SK-N-SH (cell line): ENCODE results near the gene PTPRS. TPM values are rescaled to one million over a fixed set of nuclear protein-coding genes. Genes with fewer than 3 reads are reported as not detected.

Source experiments
- CTCF ChIA-PET: fragments of 300-600, 350-600 bp; formaldehyde crosslinking; extraction: SDS; loops from one replicate; lab custom pipeline; 2021; lab: Yijun Ruan, JAX
- POLR2A ChIA-PET: fragments of 350-600 bp; sonication (Branson Sonifier 250); formaldehyde crosslinking; extraction: SDS; loops from one replicate; lab custom pipeline; 2020; ENCODE audit warnings: antibody characterized with exemption, inconsistent platforms; lab: Yijun Ruan, JAX
- DNase-seq: peaks from one replicate; pipeline ENCODE4 v3.0.0; 2012
- H2AFZ ChIP-seq: fragments of 200-600 bp; sonication (generic); 2 replicates; pipeline ENCODE4 v1.8.1; 2016; ENCODE audit warnings: antibody characterized with exemption, mild to moderate bottlenecking, low read depth
- H3F3A ChIP-seq: fragments of 200-600 bp; sonication (generic); replicated peaks from 2 replicates; pipeline ENCODE3; 2016; ENCODE audit warnings: antibody characterized with exemption, mild to moderate bottlenecking; ENCODE audit not compliant: insufficient read depth
- H3K27ac ChIP-seq, 2 experiments: fragments of 200-500 bp in 1 of 2; fragments of 200-600 bp in 1 of 2; sonication (Bioruptor generic) in 1 of 2; sonication (generic), shearing (Covaris generic) in 1 of 2; 2 replicates each; pipeline versions ENCODE4 v1.5.1 to v1.6.1; 2014 to 2016; ENCODE audit warnings: low read depth in 2 of 2, inconsistent platforms in 1 of 2, low read length in 1 of 2, mild to moderate bottlenecking in 1 of 2, mixed read lengths in 1 of 2
- H3K27me3 ChIP-seq: fragments of 200-600 bp; sonication (generic), shearing (Covaris generic); 2 replicates; pipeline ENCODE4 v1.6.1; 2016; ENCODE audit warnings: mixed run types; ENCODE audit not compliant: insufficient read depth
- H3K36me3 ChIP-seq, 2 experiments: fragments of 200-500 bp in 1 of 2; fragments of 200-600 bp in 1 of 2; sonication (Bioruptor generic) in 1 of 2; sonication (generic) in 1 of 2; replicated peaks in 1 of 2; 2 replicates each; pipeline versions ENCODE3 to v1.5.1; 2014 to 2016; ENCODE audit warnings: low read length in 1 of 2, mild to moderate bottlenecking in 1 of 2; ENCODE audit not compliant: insufficient read depth in 2 of 2, control insufficient read depth in 1 of 2
- H3K4me1 ChIP-seq, 2 experiments: fragments of 200-500 bp in 1 of 2; fragments of 200-600 bp in 1 of 2; sonication (Bioruptor generic) in 1 of 2; sonication (generic), shearing (Covaris generic) in 1 of 2; 2 replicates each; pipeline versions ENCODE4 v1.5.1 to v1.6.1; 2014 to 2016; ENCODE audit warnings: low read depth in 1 of 2, low read length in 1 of 2, mixed run types in 1 of 2; ENCODE audit not compliant: insufficient read depth in 2 of 2, control insufficient read depth in 1 of 2
- H3K4me2 ChIP-seq: fragments of 200-600 bp; sonication (generic), shearing (Covaris generic); 2 replicates; pipeline ENCODE4 v1.6.1; 2017; ENCODE audit warnings: mixed run types
- H3K4me3 ChIP-seq, 2 experiments: fragments of 200-500 bp in 1 of 2; fragments of 200-600 bp in 1 of 2; sonication (Bioruptor generic) in 1 of 2; sonication (generic), shearing (Covaris generic) in 1 of 2; 2 replicates each; pipeline versions ENCODE4 v1.5.1 to v1.8.1; 2014 to 2016; ENCODE audit warnings: low read depth in 2 of 2, inconsistent platforms in 1 of 2, low read length in 1 of 2, mild to moderate bottlenecking in 1 of 2, mixed read lengths in 1 of 2, moderate library complexity in 1 of 2
- H3K79me2 ChIP-seq: fragments of 200-600 bp; sonication (generic); 2 replicates; pipeline ENCODE4 v1.8.1; 2017; ENCODE audit warnings: mild to moderate bottlenecking; ENCODE audit not compliant: insufficient read depth
- H3K9ac ChIP-seq: fragments of 200-600 bp; sonication (generic); 2 replicates; pipeline ENCODE4 v1.6.1; 2017; ENCODE audit warnings: mixed run types
- H3K9me2 ChIP-seq: fragments of 200-600 bp; sonication (generic); 2 replicates; pipeline ENCODE4 v1.6.1; 2017; ENCODE audit warnings: mixed run types
- H3K9me3 ChIP-seq: fragments of 200-600 bp; sonication (generic); 2 replicates; pipeline ENCODE4 v1.6.1; 2017; ENCODE audit warnings: mixed run types, mild to moderate bottlenecking, moderate library complexity
- H4K20me1 ChIP-seq: fragments of 200-600 bp; sonication (generic); 2 replicates; pipeline ENCODE4 v1.6.1; 2017; ENCODE audit warnings: mild to moderate bottlenecking, mixed run types; ENCODE audit not compliant: insufficient read depth
- CHD2 ChIP-seq: fragments of 150-350 bp; IDR thresholded peaks from 2 replicates; pipeline ENCODE4 v1.6.1; 2018; ENCODE audit warnings: low read length; ENCODE audit not compliant: partially characterized antibody
- ELF1 ChIP-seq: IDR thresholded peaks from 2 replicates; pipeline ENCODE4 v1.4.0; 2012
- EZH2phosphoT487 ChIP-seq: fragments of 200-600 bp; sonication (generic); IDR thresholded peaks from 2 replicates; pipeline ENCODE4 v1.6.1; 2017; ENCODE audit warnings: low read depth, mixed run types, mild to moderate bottlenecking, antibody characterized with exemption, moderate library complexity, borderline replicate concordance
- FOXM1 ChIP-seq: IDR thresholded peaks from 2 replicates; pipeline ENCODE4 v1.4.0; 2012; ENCODE audit warnings: low read depth, mild to moderate bottlenecking
- GABPA ChIP-seq: IDR thresholded peaks from 2 replicates; pipeline ENCODE4 v1.4.0; 2012; ENCODE audit warnings: low read depth, mild to moderate bottlenecking
- GATA2 ChIP-seq: sonication (generic); formaldehyde crosslinking; IDR thresholded peaks from 2 replicates; pipeline ENCODE4 v1.5.0; 2020; ENCODE audit warnings: mild to moderate bottlenecking, missing genetic modification reagents
- JUND ChIP-seq: IDR thresholded peaks from 2 replicates; pipeline ENCODE4 v1.4.0; 2012
- MEF2A ChIP-seq: IDR thresholded peaks from 2 replicates; pipeline ENCODE4 v1.4.0; 2012; ENCODE audit warnings: low read depth, borderline replicate concordance
- MXI1 ChIP-seq: IDR thresholded peaks from 2 replicates; pipeline ENCODE4 v1.6.1; 2012; ENCODE audit warnings: mild to moderate bottlenecking, low read depth, low read length, improper control_type of control experiment
- NFIC ChIP-seq: IDR thresholded peaks from 2 replicates; pipeline ENCODE4 v1.4.0; 2012; ENCODE audit warnings: borderline replicate concordance
- NRF1 ChIP-seq: IDR thresholded peaks from 2 replicates; pipeline ENCODE4 v1.6.1; 2012; ENCODE audit warnings: low read depth, mild to moderate bottlenecking, low read length
- POLR2AphosphoS5 ChIP-seq: IDR thresholded peaks from 2 replicates; pipeline ENCODE4 v1.6.1; 2012; ENCODE audit warnings: low read depth, low read length
- RAD21 ChIP-seq: IDR thresholded peaks from 2 replicates; pipeline ENCODE4 v1.6.1; 2012; ENCODE audit warnings: mild to moderate bottlenecking, low read length
- RFX5 ChIP-seq: IDR thresholded peaks from 2 replicates; pipeline ENCODE4 v1.6.1; 2012; ENCODE audit warnings: mild to moderate bottlenecking, improper control_type of control experiment, low read length
- SIN3A ChIP-seq: IDR thresholded peaks from 2 replicates; pipeline ENCODE4 v1.6.1; 2012; ENCODE audit warnings: low read depth, mild to moderate bottlenecking, low read length, moderate library complexity, borderline replicate concordance
- TCF12 ChIP-seq: IDR thresholded peaks from 2 replicates; pipeline ENCODE4 v1.4.0; 2012
- TEAD4 ChIP-seq: IDR thresholded peaks from 2 replicates; pipeline ENCODE4 v1.4.0; 2012; ENCODE audit warnings: mild to moderate bottlenecking, borderline replicate concordance; ENCODE audit not compliant: insufficient read depth
- YY1 ChIP-seq: IDR thresholded peaks from 2 replicates; pipeline ENCODE4 v1.4.0; 2012; ENCODE audit warnings: low read depth, mild to moderate bottlenecking
- WGBS: methylation state at CpG from one replicate; pipeline ENCODE4 v1.1.6; 2017; ENCODE audit warnings: low lambda C conversion rate; 5-methylcytosine and 5-hydroxymethylcytosine counted together
- polyA plus RNA-seq, 3 experiments: library from polyadenylated mRNA; depleted of rRNA; stranded (reverse); fragments of >200 nt; gene quantifications; 2 replicates each; pipeline ENCODE4 v1.2.3, GENCODE V29; 2012
- TF ChIP-seq, protein P1 (sequence below): IDR thresholded peaks from 2 replicates; pipeline ENCODE4 v1.4.0; 2012; ENCODE audit warnings: low read depth, borderline replicate concordance
- TF ChIP-seq, protein P2 (sequence below): fragments of 150-350 bp; IDR thresholded peaks from 2 replicates; pipeline ENCODE4 v1.6.1; 2017; ENCODE audit warnings: antibody characterized with exemption, low read length, low read depth, borderline replicate concordance
- TF ChIP-seq, protein P3 (sequence below): IDR thresholded peaks from 2 replicates; pipeline ENCODE4 v1.4.0; 2012; ENCODE audit warnings: low read depth, borderline replicate concordance

PTPRS gene
- polyA plus RNA-seq, 1 of the 3 experiments (the other 2 are of a cell fraction), result 91.0 TPM

DNA sequence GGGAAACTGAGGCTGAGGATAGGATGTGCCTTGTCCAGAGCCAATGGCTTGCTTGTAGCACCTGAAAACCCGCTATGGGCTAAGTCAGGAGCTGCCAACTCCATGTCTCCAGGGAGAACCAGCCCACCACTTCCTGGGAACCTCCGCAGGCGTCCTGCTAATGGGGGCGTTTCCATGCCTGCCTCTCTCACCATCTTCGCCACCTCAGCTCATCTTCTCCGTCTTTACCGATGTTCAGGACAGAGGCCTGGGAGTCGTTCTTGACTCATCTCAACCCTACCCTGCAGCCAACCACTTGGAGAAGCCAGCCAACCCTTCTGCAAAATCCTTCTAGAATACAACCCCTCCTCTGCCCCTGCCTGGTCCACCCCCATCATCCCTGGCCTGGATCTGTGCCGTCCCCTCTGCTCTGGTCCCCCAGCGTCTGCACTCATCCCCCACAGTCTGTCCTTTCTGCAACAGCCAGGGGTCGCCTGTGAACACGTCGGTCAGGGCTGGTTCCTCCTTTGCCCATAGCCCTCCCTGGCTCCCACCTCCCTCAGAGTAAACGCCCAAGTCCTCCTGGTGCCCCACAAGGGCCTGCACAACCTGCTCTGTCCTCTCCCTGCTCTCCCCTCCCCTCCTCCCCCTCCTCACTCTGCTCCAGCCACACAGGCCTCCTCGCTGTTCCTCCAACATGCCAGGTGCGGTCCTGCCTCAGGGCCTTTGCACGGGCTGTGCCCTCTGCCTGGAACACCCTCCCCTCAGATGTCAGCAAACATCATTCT lies 31.0 kb downstream of the PTPRS start:
- Histone ChIP-seq H3K9me3 (no peaks in the 10 kb centered on the region), H3K27me3 (no peaks in the 10 kb centered on the region), H3K4me2 (no peak overlapping the region), H2AFZ (no peak overlapping the region), H4K20me1 (peaks cover 14% of the 10 kb centered on the region), H3K36me3 (no peaks in the 10 kb centered on the region), H3K4me1 (peaks cover 0 to 20% of the 10 kb centered on the region in 2 experiments; a peak in 1 of 4 replicates), H3K27ac (peak overlapping the region in 1 of 2 experiments; percentile 95; a peak in 2 of 4 replicates), H3K9ac (no peak overlapping the region), H3K4me3 (no peak overlapping the region), H3F3A (no peaks in the 10 kb centered on the region), H3K79me2 (no peaks in the 10 kb centered on the region; the same call in 1 of the 2 replicates), H3K9me2 (no peaks in the 10 kb centered on the region)
- TF ChIP-seq, protein P1, sequence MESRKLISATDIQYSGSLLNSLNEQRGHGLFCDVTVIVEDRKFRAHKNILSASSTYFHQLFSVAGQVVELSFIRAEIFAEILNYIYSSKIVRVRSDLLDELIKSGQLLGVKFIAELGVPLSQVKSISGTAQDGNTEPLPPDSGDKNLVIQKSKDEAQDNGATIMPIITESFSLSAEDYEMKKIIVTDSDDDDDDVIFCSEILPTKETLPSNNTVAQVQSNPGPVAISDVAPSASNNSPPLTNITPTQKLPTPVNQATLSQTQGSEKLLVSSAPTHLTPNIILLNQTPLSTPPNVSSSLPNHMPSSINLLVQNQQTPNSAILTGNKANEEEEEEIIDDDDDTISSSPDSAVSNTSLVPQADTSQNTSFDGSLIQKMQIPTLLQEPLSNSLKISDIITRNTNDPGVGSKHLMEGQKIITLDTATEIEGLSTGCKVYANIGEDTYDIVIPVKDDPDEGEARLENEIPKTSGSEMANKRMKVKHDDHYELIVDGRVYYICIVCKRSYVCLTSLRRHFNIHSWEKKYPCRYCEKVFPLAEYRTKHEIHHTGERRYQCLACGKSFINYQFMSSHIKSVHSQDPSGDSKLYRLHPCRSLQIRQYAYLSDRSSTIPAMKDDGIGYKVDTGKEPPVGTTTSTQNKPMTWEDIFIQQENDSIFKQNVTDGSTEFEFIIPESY, result no peak
- TF ChIP-seq FOXM1, result no peak
- no peak for TF ChIP-seq SIN3A
- no peak for TF ChIP-seq POLR2AphosphoS5
- TF ChIP-seq NFIC, result no peak
- peak; percentile 25 for TF ChIP-seq RAD21
- no peak for TF ChIP-seq NRF1
- peak; percentile 65 for DNase-seq
- ChIA-PET CTCF (interaction anchor here (1.1 to 1.7 kb wide), 2 partner anchors 68 to 261 kb away, joined by 5 read pairs; no protein-coding TSS in a partner anchor), POLR2A (interaction anchor here (1.2 to 2.1 kb wide), 6 partner anchors 9 to 223 kb away, joined by 3 to 15 read pairs (median 6); partner anchors contain the start of gene PTPRS)
- WGBS, result 78% methylated on average over 17 of the region's 17 CpGs

DNA sequence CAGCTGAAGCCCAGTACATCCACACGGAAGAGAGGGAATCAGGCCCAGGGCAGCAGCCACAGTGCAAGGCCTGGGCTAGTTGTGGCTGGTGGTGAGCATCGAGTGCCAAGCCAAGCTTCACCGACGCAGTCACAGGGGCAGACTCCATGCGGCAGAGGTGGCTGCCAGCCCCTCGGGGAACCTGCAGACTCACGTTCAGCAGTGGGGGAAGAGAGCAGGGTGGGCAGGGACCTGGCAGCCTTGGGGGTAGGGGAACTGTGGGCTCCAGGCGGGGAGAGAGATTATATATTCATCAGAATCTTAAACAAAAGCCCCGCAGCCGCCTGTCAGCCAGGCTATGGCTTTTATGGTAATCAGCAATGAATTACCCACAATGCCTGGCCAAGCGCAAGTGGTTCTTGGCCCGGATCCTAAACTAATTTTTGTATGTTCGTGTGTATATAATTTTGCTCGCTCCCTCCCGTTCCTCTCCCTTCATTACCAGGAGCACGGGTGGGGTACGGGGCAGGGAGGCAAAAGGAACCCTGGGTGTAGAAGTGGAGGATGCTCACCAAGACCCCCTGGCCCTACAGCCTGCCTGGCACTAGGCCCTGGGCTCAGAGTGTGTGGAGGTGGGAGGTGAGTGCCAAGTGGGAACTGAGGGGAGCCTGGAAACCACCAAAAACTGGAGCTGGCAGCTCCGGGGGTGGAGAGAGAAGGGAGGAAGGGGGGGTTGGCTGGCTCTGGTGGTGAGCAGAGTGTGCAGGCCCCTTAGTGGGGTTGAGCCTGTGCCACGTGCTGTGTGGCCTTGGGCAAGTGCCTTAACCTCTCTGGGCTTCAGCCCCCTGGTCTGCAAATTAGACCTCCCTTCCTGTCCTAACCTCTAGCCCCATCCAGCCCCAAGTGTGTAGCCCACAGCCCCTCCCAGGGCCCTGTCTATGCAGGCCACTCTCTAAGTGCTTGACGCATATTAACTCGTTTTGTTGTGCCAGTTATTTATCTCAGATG lies 31.9 kb downstream of the PTPRS start:
- Histone ChIP-seq H2AFZ (no peak overlapping the region), H3K27me3 (no peaks in the 10 kb centered on the region), H3F3A (no peaks in the 10 kb centered on the region), H3K79me2 (no peaks in the 10 kb centered on the region; the same call in 1 of the 2 replicates), H3K9me3 (no peaks in the 10 kb centered on the region), H3K4me3 (peak overlapping the region in 1 of 2 experiments; percentile 27; a peak in 1 of 4 replicates), H3K9ac (peak overlapping the region; percentile 41; the same call in 1 of the 2 replicates), H3K27ac (peak overlapping the region; percentile 64 to 95; a peak in 3 of 4 replicates), H3K4me1 (peaks cover 0 to 20% of the 10 kb centered on the region in 2 experiments; a peak in 1 of 4 replicates), H3K4me2 (peak overlapping the region; percentile 38; the same call in 1 of the 2 replicates), H4K20me1 (peaks cover 8% of the 10 kb centered on the region; the same call in 1 of the 2 replicates), H3K36me3 (no peaks in the 10 kb centered on the region), H3K9me2 (no peaks in the 10 kb centered on the region)
- WGBS, result 38% methylated on average over 19 of the region's 21 CpGs
- POLR2A ChIA-PET, result interaction anchor here (0.6 to 2.1 kb wide), 10 partner anchors 9 to 486 kb away, joined by 3 to 15 read pairs (median 4); partner anchors contain the start of gene PTPRS
- peak; percentile 89 for DNase-seq
- CTCF ChIA-PET, result interaction anchor here (1.1 to 1.7 kb wide), 2 partner anchors 69 to 260 kb away, joined by 5 read pairs; no protein-coding TSS in a partner anchor
- TF ChIP-seq MEF2A, result no peak
- TF ChIP-seq CHD2, result peak; percentile 70
- no peak for TF ChIP-seq TEAD4
- TF ChIP-seq JUND, result no peak
- TF ChIP-seq, protein P2, sequence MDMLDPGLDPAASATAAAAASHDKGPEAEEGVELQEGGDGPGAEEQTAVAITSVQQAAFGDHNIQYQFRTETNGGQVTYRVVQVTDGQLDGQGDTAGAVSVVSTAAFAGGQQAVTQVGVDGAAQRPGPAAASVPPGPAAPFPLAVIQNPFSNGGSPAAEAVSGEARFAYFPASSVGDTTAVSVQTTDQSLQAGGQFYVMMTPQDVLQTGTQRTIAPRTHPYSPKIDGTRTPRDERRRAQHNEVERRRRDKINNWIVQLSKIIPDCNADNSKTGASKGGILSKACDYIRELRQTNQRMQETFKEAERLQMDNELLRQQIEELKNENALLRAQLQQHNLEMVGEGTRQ, result 0 out of 2 replicates have a peak, but pooled peaks have one; percentile 18
- no peak for TF ChIP-seq GABPA
- no peak for TF ChIP-seq YY1
- 0 out of 2 replicates have a peak, but pooled peaks have one; percentile 31 for TF ChIP-seq TCF12
- no peak for TF ChIP-seq ELF1
- TF ChIP-seq NFIC, result peak; percentile 78; the same call in 1 of the 2 replicates
- peak; percentile 98; the same call in 1 of the 2 replicates for TF ChIP-seq SIN3A
- TF ChIP-seq MXI1, result peak; percentile 64
- TF ChIP-seq GATA2 (CRISPR knock-in tag), result no peak
- TF ChIP-seq EZH2phosphoT487, result no peak
- no peak for TF ChIP-seq RFX5
- TF ChIP-seq, protein P3, sequence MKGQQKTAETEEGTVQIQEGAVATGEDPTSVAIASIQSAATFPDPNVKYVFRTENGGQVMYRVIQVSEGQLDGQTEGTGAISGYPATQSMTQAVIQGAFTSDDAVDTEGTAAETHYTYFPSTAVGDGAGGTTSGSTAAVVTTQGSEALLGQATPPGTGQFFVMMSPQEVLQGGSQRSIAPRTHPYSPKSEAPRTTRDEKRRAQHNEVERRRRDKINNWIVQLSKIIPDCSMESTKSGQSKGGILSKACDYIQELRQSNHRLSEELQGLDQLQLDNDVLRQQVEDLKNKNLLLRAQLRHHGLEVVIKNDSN, result no peak
